ENCODE measurements around the gene GP9.

Gene GP9

DNA sequence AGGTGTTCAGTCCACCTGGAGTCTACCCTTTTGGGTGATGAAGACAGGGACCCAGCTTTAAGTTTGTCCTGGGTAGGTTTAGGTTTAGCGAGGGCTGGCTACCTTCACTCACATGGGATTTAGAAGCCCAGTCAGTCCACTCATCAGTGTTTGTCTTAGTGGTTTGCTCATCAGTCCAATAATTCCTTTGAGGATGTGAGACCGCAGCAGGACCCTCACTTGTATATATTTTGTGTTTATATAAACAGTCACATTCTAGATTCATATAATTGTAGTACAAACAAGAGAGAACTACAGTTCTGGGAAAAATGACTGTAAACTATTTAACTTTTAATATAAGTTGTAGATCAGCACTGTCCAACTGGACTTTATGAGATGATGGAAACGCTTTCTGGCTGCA lies 41.3 kb upstream of the GP9 start:
- Histone ChIP-seq H3K27me3 (no peaks in the 10 kb centered on the region), H3K4me3 (ENCODE audit: low read depth in 1 of 2, low read length in 1 of 2) (no peak overlapping the region), H3K9me3 (no peaks in the 10 kb centered on the region), H3K4me1 (ENCODE audit: control insufficient read depth in 1 of 2, insufficient read depth in 1 of 2, low read depth in 1 of 2, low read length in 1 of 2) (peaks cover 16% of the 10 kb centered on the region in 2 experiments), H3K27ac (no peak overlapping the region), H3K36me3 (no peaks in the 10 kb centered on the region)
- TF ChIP-seq, protein P1, sequence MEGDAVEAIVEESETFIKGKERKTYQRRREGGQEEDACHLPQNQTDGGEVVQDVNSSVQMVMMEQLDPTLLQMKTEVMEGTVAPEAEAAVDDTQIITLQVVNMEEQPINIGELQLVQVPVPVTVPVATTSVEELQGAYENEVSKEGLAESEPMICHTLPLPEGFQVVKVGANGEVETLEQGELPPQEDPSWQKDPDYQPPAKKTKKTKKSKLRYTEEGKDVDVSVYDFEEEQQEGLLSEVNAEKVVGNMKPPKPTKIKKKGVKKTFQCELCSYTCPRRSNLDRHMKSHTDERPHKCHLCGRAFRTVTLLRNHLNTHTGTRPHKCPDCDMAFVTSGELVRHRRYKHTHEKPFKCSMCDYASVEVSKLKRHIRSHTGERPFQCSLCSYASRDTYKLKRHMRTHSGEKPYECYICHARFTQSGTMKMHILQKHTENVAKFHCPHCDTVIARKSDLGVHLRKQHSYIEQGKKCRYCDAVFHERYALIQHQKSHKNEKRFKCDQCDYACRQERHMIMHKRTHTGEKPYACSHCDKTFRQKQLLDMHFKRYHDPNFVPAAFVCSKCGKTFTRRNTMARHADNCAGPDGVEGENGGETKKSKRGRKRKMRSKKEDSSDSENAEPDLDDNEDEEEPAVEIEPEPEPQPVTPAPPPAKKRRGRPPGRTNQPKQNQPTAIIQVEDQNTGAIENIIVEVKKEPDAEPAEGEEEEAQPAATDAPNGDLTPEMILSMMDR (IDR thresholded peaks at IDR 0.05): no peak

DNA sequence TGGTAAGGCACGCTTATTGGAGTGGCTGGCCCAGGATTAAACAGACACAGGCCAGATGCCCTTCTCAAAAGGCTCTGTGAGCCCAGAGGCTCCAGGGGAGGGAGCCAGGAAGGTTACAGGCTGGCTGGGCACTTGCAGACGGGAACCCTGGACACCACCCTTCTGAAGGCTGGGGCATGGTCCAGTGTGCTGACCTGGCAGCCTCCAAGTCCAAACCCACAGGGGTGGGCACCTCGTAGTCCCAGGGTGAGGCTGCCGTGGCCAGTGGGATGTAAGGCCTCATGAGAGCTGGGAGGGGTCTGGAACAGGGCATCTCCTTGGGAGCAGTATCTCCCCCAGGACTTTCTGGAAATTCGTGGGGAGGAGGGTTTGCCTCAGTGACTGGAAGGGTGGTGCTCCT lies 39.9 kb upstream of the GP9 start:
- Histone ChIP-seq H3K27me3 (peaks cover 12% of the 10 kb centered on the region), H3K27ac (no peak overlapping the region), H3K9me3 (no peaks in the 10 kb centered on the region), H3K4me3 (ENCODE audit: low read depth in 1 of 2, low read length in 1 of 2) (no peak overlapping the region), H3K4me1 (ENCODE audit: control insufficient read depth in 1 of 2, insufficient read depth in 1 of 2, low read depth in 1 of 2, low read length in 1 of 2) (peaks cover 13% of the 10 kb centered on the region in 2 experiments), H3K36me3 (no peaks in the 10 kb centered on the region)
- TF ChIP-seq, protein P1 (IDR thresholded peaks at IDR 0.05): no peak

DNA sequence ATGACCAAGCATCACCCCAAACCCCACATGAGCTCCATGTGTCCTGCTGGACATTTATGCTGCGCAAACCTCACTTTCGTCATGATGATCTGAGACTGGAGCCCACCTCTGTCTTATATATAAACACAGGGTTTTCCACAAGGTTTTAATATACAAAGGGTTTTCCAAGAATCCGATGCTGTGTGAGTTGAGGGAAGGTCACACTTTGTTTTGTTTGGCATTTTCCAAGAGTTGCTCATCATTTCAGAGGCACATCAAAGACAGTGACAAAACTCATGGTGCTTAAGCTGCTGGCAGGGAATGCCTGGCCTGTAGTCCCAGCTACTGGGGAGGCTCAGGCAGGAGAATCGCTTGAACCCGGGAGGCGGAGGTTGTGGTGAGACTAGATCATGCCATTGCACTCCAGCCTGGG lies 39.4 kb upstream of the GP9 start:
- Histone ChIP-seq H3K4me3 (ENCODE audit: low read depth in 1 of 2, low read length in 1 of 2) (no peak overlapping the region), H3K27ac (no peak overlapping the region)

DNA sequence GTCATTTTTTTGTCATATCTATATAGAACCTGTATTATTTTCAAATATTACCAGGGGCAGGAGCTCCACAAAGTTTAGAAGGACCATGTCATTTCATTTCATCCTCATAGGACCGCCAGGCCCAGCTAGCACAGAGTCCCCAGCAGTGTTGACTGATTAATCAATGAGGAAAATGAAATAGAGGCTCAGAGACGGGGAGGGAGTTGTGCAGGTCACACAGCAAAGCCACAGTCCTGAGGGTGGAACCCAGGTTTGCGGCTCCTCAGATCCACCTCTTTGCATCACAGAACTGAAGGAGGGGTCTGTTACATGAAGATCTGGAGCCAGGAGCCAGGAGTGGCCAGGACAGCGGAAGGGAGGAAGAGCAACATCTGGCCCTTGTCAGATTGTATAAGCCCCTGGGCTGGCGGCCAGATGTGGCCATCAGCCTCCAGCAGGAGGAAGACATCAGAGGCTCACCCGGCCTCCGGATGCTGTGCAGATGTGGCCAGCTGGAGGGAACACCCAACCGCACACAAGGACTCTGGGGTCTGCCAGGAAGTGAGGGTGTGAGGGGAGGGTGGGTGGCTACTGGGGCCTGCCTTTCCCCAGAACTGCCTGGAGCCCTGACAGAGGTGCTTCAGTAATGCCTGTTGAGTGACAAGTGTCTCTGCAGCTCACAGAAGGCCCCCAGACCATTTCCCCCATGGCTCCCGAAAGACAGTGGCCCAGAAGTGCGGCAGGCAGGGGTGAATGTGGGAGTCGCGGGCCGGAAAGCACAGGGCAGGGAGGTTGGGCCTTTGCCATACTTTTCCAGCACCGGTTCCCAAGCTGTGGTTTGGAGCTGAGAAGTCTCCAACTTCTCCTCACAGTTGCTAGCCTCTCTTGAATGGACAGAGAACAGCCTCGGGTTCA lies 38.2 kb upstream of the GP9 start:
- no peak overlapping the region for H3K27ac ChIP-seq
- TF ChIP-seq, protein P1 (IDR thresholded peaks at IDR 0.05): no peak
- H3K4me3 ChIP-seq (ENCODE audit: low read depth in 1 of 2, low read length in 1 of 2): no peak overlapping the region
- H3K4me1 ChIP-seq (ENCODE audit: control insufficient read depth in 1 of 2, insufficient read depth in 1 of 2, low read depth in 1 of 2, low read length in 1 of 2): peaks cover 6 to 10% of the 10 kb centered on the region in 2 experiments
- H3K36me3 ChIP-seq: no peaks in the 10 kb centered on the region
- no peaks in the 10 kb centered on the region for H3K9me3 ChIP-seq
- H3K27me3 ChIP-seq: peaks cover 29% of the 10 kb centered on the region

More for the DNA sequence above, 39.4 kb upstream of the GP9 start:
- Histone ChIP-seq H3K27me3 (peaks cover 17% of the 10 kb centered on the region), H3K9me3 (no peaks in the 10 kb centered on the region), H3K36me3 (no peaks in the 10 kb centered on the region), H3K4me1 (ENCODE audit: control insufficient read depth in 1 of 2, insufficient read depth in 1 of 2, low read depth in 1 of 2, low read length in 1 of 2) (peaks cover 8 to 9% of the 10 kb centered on the region in 2 experiments)
- TF ChIP-seq, protein P1 (IDR thresholded peaks at IDR 0.05): no peak

DNA sequence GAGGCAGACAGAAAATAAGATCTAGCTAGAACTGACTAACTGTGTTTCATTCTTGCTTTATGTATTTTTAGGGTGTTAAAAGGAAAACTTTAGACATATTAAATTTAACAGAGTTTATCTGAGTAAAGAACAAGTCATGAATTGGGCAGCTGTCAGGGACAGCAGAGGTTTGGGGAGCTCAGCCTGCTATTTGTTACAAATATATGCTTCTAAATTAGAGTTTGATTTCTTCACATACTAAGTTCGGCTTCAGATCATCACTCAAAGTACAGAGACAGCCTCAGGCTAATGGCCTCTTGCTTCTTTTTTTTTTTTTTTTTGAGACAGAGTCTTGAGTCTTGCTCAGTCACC lies 37.6 kb upstream of the GP9 start:
- Histone ChIP-seq H3K9me3 (no peaks in the 10 kb centered on the region), H3K27ac (no peak overlapping the region), H3K4me1 (ENCODE audit: control insufficient read depth in 1 of 2, insufficient read depth in 1 of 2, low read depth in 1 of 2, low read length in 1 of 2) (peaks cover 9 to 13% of the 10 kb centered on the region in 2 experiments), H3K36me3 (no peaks in the 10 kb centered on the region), H3K4me3 (ENCODE audit: low read depth in 1 of 2, low read length in 1 of 2) (no peak overlapping the region), H3K27me3 (peaks cover 34% of the 10 kb centered on the region)
- TF ChIP-seq, protein P1 (IDR thresholded peaks at IDR 0.05): no peak
